ENCODE measurements around the gene DNAH17. TPM values are rescaled to one million over a fixed set of nuclear protein-coding genes. Genes with fewer than 3 reads are reported as not detected.
A peak's percentile ranks its signal among the peaks of the same experiment; 100 is the strongest.

The DNAH17 gene
- total and polyA plus RNA-seq, 2 of the 13 experiments (the other 11 are each of a cell fraction or from before 2014, with no cell fraction given) = 0.86 to 1.6 TPM

- TF ChIP-seq TBX2 (CRISPR knock-in tag; IDR thresholded peaks at IDR 0.05; ENCODE audit: borderline replicate concordance) (peak; percentile 86), EZH2 (conservative IDR thresholded peaks at IDR 0.05; ENCODE audit: low read depth, low read length) (no peak), RCOR2 (CRISPR knock-in tag; IDR thresholded peaks at IDR 0.05) (peak; percentile 68), SMARCE1 (IDR thresholded peaks at IDR 0.05; ENCODE audit: borderline replicate concordance) (no peak; the same call in 1 of the 2 replicates), ONECUT2 (CRISPR knock-in tag; IDR thresholded peaks at IDR 0.05) (no peak), ZNF44 (CRISPR knock-in tag; IDR thresholded peaks at IDR 0.05) (0 out of 2 replicates have a peak, but pooled peaks have one; percentile 56), ZNF773 (CRISPR knock-in tag; IDR thresholded peaks at IDR 0.05; ENCODE audit: borderline replicate concordance) (no peak), GATA4 (IDR thresholded peaks at IDR 0.05; ENCODE audit: borderline replicate concordance, low read depth) (no peak), ZNF383 (CRISPR knock-in tag; IDR thresholded peaks at IDR 0.05; ENCODE audit: borderline replicate concordance) (no peak), ZNF841 (CRISPR knock-in tag; IDR thresholded peaks at IDR 0.05; ENCODE audit: borderline replicate concordance) (no peak), NR1H2 (CRISPR knock-in tag; IDR thresholded peaks at IDR 0.05; ENCODE audit: borderline replicate concordance, low read depth) (no peak), ZMAT3 (CRISPR knock-in tag; conservative IDR thresholded peaks at IDR 0.05) (no peak), NFE2L2 (IDR thresholded peaks at IDR 0.05; ENCODE audit: low read length) (no peak), TOPORS (CRISPR knock-in tag; IDR thresholded peaks at IDR 0.05) (no peak), MLXIP (CRISPR knock-in tag; IDR thresholded peaks at IDR 0.05; ENCODE audit: borderline replicate concordance) (no peak), ATAD3A (CRISPR knock-in tag; IDR thresholded peaks at IDR 0.05) (no peak), ZFP36L1 (CRISPR knock-in tag; IDR thresholded peaks at IDR 0.05) (peak; percentile 76; the same call in 1 of the 2 replicates), GFI1 (CRISPR knock-in tag; IDR thresholded peaks at IDR 0.05; ENCODE audit: borderline replicate concordance) (peak; percentile 80)
- TF ChIP-seq, protein P1, sequence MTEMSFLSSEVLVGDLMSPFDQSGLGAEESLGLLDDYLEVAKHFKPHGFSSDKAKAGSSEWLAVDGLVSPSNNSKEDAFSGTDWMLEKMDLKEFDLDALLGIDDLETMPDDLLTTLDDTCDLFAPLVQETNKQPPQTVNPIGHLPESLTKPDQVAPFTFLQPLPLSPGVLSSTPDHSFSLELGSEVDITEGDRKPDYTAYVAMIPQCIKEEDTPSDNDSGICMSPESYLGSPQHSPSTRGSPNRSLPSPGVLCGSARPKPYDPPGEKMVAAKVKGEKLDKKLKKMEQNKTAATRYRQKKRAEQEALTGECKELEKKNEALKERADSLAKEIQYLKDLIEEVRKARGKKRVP (CRISPR knock-in tag; IDR thresholded peaks at IDR 0.05) = peak in 1 of 2 experiments; percentile 56; a peak in 1 of 4 replicates
- TF ChIP-seq, protein P2, sequence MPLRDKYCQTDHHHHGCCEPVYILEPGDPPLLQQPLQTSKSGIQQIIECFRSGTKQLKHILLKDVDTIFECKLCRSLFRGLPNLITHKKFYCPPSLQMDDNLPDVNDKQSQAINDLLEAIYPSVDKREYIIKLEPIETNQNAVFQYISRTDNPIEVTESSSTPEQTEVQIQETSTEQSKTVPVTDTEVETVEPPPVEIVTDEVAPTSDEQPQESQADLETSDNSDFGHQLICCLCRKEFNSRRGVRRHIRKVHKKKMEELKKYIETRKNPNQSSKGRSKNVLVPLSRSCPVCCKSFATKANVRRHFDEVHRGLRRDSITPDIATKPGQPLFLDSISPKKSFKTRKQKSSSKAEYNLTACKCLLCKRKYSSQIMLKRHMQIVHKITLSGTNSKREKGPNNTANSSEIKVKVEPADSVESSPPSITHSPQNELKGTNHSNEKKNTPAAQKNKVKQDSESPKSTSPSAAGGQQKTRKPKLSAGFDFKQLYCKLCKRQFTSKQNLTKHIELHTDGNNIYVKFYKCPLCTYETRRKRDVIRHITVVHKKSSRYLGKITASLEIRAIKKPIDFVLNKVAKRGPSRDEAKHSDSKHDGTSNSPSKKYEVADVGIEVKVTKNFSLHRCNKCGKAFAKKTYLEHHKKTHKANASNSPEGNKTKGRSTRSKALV (CRISPR knock-in tag; IDR thresholded peaks at IDR 0.05) = 0 out of 2 replicates have a peak, but pooled peaks have one; percentile 43
- TF ChIP-seq, protein P3, sequence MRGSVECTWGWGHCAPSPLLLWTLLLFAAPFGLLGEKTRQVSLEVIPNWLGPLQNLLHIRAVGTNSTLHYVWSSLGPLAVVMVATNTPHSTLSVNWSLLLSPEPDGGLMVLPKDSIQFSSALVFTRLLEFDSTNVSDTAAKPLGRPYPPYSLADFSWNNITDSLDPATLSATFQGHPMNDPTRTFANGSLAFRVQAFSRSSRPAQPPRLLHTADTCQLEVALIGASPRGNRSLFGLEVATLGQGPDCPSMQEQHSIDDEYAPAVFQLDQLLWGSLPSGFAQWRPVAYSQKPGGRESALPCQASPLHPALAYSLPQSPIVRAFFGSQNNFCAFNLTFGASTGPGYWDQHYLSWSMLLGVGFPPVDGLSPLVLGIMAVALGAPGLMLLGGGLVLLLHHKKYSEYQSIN (CRISPR knock-in tag; IDR thresholded peaks at IDR 0.05; ENCODE audit: borderline replicate concordance) = no peak
Measured at GRCh38 chr17:78399693-78400144, 177.5 kb downstream of the DNAH17 start (continued).

Data from HepG2 (cell line).